Muscle of back (tissue), 11 donors: ENCODE data around the gene SYCE3. TPM values are rescaled to one million over a fixed set of nuclear protein-coding genes. Genes with fewer than 3 reads are reported as not detected.

Experiments used
- DNase-seq, 3 donors: peaks; one replicate each; pipeline versions ENCODE4 v3.0.0 to v3.0.0-alpha.2; 2013
- polyA plus RNA-seq, 10 donors: library from polyadenylated mRNA; unstranded; fragments of 120-200 nt; gene quantifications; one replicate each; pipeline ENCODE4 v1.2.1, GENCODE V29; 2013; ENCODE audit not compliant: insufficient read length in 10 of 10

The SYCE3 gene
- polyA plus RNA-seq, 10 donors, result not detected

GRCh38 chr22:50503475-50504145, 59.1 kb downstream of the SYCE3 start:
- DNase-seq, result no peak

DNA sequence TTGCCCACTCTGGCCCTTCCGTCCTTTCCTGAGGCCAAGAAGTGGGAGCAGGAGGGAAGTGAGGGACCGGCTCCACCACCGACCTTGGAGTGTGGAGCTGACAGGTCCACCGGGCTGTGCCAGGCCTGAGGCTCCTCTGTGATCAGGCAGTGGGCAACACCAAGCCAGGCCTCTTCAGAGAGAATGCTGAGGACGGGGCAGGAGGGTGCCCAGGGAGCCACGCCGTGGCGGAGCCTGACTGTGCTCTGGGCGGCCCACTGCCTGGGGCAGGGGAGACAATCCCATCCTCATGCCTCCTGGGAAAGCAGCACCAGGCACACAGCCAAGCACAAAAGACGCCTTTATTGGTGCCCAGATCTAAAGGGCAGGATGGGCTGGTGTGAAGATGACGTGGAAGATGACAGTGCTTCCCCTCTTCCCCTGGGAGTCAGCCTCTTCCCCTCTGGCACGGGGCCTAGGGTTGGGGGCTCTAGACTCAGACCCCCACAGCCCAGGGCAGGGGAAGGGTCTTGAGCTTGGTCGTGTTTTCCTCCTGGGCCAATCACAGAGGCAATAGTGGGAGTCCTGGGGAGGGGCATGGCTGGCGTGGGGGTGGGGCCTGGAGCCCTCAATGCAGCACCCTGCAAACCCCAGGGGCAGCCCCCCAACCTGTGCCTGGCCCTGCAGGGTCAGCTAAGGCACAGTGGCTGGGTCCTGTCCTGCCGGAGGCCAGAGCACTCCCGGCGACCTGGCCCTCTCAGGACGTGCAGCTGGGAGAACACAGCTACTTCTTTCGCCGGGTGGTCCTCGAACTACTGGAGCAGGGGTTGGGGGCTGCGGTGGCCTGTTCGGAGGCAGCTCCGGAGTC, 59.9 kb downstream of the SYCE3 start:
- no peak for DNase-seq

DNA sequence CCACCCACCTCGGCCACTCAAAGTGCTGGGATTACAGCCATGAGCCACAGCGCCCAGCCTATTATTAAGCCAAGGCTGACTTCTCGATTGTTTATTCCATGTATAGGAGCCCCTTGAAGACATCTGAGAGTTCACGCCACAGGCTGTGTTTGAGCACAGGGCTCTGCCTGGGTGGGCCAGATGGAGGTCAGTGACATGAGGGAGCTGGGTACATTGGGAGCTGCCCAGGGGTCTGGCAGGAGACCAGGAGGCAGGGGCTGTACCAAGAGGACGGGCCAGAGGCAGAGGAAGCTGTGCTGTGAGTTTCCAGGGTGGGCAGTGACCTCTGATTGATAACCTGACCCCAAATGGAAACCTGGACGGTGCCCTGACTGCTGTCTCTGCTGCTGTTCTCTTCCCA, 60.6 kb downstream of the SYCE3 start:
- DNase-seq, result no peak

Other genes with a start within 250 kb of the SYCE3 start
- 1 to 10 TPM; 3.3 to 7.7 (median 4.6) TPM for gene DENND6B, start 235.9 kb downstream of the SYCE3 start, polyA plus RNA-seq
- 10 to 100 TPM; 24.6 to 37.0 (median 31.5) TPM for gene PPP6R2, start 219.6 kb downstream of the SYCE3 start, polyA plus RNA-seq
- gene SBF1, start 87.9 kb downstream of the SYCE3 start, polyA plus RNA-seq, result 10 to 100 TPM; 29.7 to 43.8 (median 37.9) TPM
- under 1 TPM; 0.25 to 0.63 (median 0.39) TPM for gene ADM2, start 81.4 kb downstream of the SYCE3 start, polyA plus RNA-seq
- gene MIOX, start 76.1 kb downstream of the SYCE3 start, polyA plus RNA-seq, result under 1 TPM in 1 of 10 donors, not detected in 9; 0.14 TPM
- gene LMF2, start 55.2 kb downstream of the SYCE3 start, polyA plus RNA-seq, result 10 to 100 TPM; 25.8 to 49.4 (median 38.2) TPM
- gene NCAPH2, start 54.7 kb downstream of the SYCE3 start, polyA plus RNA-seq, result 10 to 100 TPM; 24.5 to 39.8 (median 32.0) TPM
- gene SCO2, start 37.3 kb downstream of the SYCE3 start, polyA plus RNA-seq, result 1 to 10 TPM in 8 of 10 donors, not detected in 2; 1.3 to 5.0 (median 3.2) TPM
- gene TYMP, start 32.9 kb downstream of the SYCE3 start, polyA plus RNA-seq, result 1 to 10 TPM; 2.6 to 5.5 (median 3.6) TPM
- under 1 TPM in 2 of 10 donors, not detected in 8; 0.18 to 0.19 TPM for gene KLHDC7B, start 17.0 kb downstream of the SYCE3 start, polyA plus RNA-seq
- gene CPT1B, start 15.5 kb upstream of the SYCE3 start, polyA plus RNA-seq, result 10 to 100 TPM; 22.3 to 73.5 (median 49.0) TPM
- 10 to 100 TPM; 35.5 to 68.7 (median 46.4) TPM for gene CHKB, start 19.9 kb upstream of the SYCE3 start, polyA plus RNA-seq
- gene MAPK8IP2, start 37.9 kb upstream of the SYCE3 start, polyA plus RNA-seq, result under 1 TPM; 0.24 to 0.70 (median 0.44) TPM
- 10 to 100 TPM; 11.5 to 20.4 (median 15.0) TPM for gene ARSA, start 65.2 kb upstream of the SYCE3 start, polyA plus RNA-seq
- gene SHANK3, start 109.9 kb upstream of the SYCE3 start, polyA plus RNA-seq, result 10 to 100 TPM; 12.5 to 24.5 (median 15.1) TPM
- gene ACR, start 175.3 kb upstream of the SYCE3 start, polyA plus RNA-seq, result under 1 TPM in 7 of 10 donors, not detected in 3; 0.19 to 0.62 (median 0.28) TPM
- gene RABL2B, start 220.7 kb upstream of the SYCE3 start, polyA plus RNA-seq, result 10 to 100 TPM; 12.2 to 39.1 (median 22.4) TPM